WTC11 (cell line): ENCODE results near the gene CTNNA1. TPM values are rescaled to one million over a fixed set of nuclear protein-coding genes. Genes with fewer than 3 reads are reported as not detected.

Experiments used
- ATAC-seq: fragments of 200-7000 bp; cut with Tn5 transposase; 2 replicates; pipeline ENCODE4 v1.10.0; 2021; ENCODE audit warnings: mild to moderate bottlenecking, moderate library complexity
- CTCF ChIA-PET: fragments of 300-600 bp; sonication (Branson Sonifier 250); formaldehyde crosslinking; loops from one replicate; lab custom pipeline; 2021; ENCODE audit warnings: antibody characterized with exemption; lab: Charles Lee
- POLR2A ChIA-PET: fragments of 350-600 bp; sonication (Branson Sonifier 250); formaldehyde crosslinking; loops from one replicate; lab custom pipeline; 2021; ENCODE audit warnings: antibody characterized with exemption; lab: Charles Lee
- DNase-seq: peaks from one replicate; pipeline ENCODE4 v3.0.0; 2021; ENCODE audit warnings: low spot score
- H3K27ac Mint-ChIP-seq: 2 replicates; pipeline ENCODE4 v1.8.0; 2021; ENCODE audit warnings: mixed read lengths
- H3K27me3 Mint-ChIP-seq: 2 replicates; pipeline ENCODE4 v1.8.0; 2021; ENCODE audit warnings: low read depth, mild to moderate bottlenecking, moderate library complexity, mixed read lengths
- H3K36me3 Mint-ChIP-seq: 2 replicates; pipeline ENCODE4 v1.8.0; 2021; ENCODE audit warnings: mixed read lengths
- H3K4me1 Mint-ChIP-seq: 2 replicates; pipeline ENCODE4 v1.8.0; 2022; ENCODE audit warnings: mixed read lengths
- H3K4me3 Mint-ChIP-seq: 2 replicates; pipeline ENCODE4 v1.8.0; 2021; ENCODE audit warnings: mild to moderate bottlenecking, moderate library complexity, mixed read lengths
- H3K9me3 Mint-ChIP-seq: 2 replicates; pipeline ENCODE4 v1.8.0; 2021; ENCODE audit warnings: mixed read lengths
- CREM ChIP-seq: sonication (generic); formaldehyde crosslinking; IDR thresholded peaks from 2 replicates; pipeline ENCODE4 v1.8.1; 2022; ENCODE audit warnings: mild to moderate bottlenecking, missing genetic modification reagents, moderate library complexity
- ELF4 ChIP-seq: sonication (generic); formaldehyde crosslinking; IDR thresholded peaks from 2 replicates; pipeline ENCODE4 v1.8.1; 2022; ENCODE audit warnings: low read depth, mild to moderate bottlenecking, moderate library complexity, missing genetic modification reagents
- ESRRA ChIP-seq: sonication (generic); formaldehyde crosslinking; IDR thresholded peaks from 2 replicates; pipeline ENCODE4 v1.8.1; 2022; ENCODE audit warnings: mild to moderate bottlenecking, missing genetic modification reagents, borderline replicate concordance
- NFE2L1 ChIP-seq: sonication (generic); formaldehyde crosslinking; IDR thresholded peaks from 2 replicates; pipeline ENCODE4 v1.8.1; 2023; ENCODE audit warnings: missing genetic modification reagents
- NR2C2 ChIP-seq: sonication (generic); formaldehyde crosslinking; IDR thresholded peaks from 2 replicates; pipeline ENCODE4 v1.8.0; 2022; ENCODE audit warnings: mild to moderate bottlenecking, missing genetic modification reagents
- SMAD4 ChIP-seq: sonication (generic); formaldehyde crosslinking; IDR thresholded peaks from 2 replicates; pipeline ENCODE4 v1.8.0; 2022; ENCODE audit warnings: mild to moderate bottlenecking, missing genetic modification reagents
- ZNF138 ChIP-seq: sonication (generic); formaldehyde crosslinking; conservative IDR thresholded peaks from 2 replicates; pipeline ENCODE4 v1.8.1; 2022; ENCODE audit warnings: mild to moderate bottlenecking, moderate library complexity, missing genetic modification reagents
- ZNF263 ChIP-seq: sonication (generic); formaldehyde crosslinking; IDR thresholded peaks from 2 replicates; pipeline ENCODE4 v1.8.1; 2022; ENCODE audit warnings: low read depth, mild to moderate bottlenecking, moderate library complexity, missing genetic modification reagents
- total RNA-seq: library from RNA; stranded (reverse); gene quantifications from 3 replicates; pipeline ENCODE4 v1.2.3, GENCODE V29; 2021
- TF ChIP-seq, protein P1 (sequence below): sonication (generic); formaldehyde crosslinking; IDR thresholded peaks from 2 replicates; pipeline ENCODE4 v1.8.1; 2023; ENCODE audit warnings: mild to moderate bottlenecking, missing genetic modification reagents, moderate library complexity
- TF ChIP-seq, protein P2 (sequence below): fragments of 250-450 bp; sonication (Bioruptor Pico); IDR thresholded peaks from 2 replicates; pipeline ENCODE4 v1.8.0; 2021; ENCODE audit warnings: mild to moderate bottlenecking
- TF ChIP-seq, protein P3 (sequence below): sonication (generic); formaldehyde crosslinking; IDR thresholded peaks from 2 replicates; pipeline ENCODE4 v1.8.1; 2022; ENCODE audit warnings: missing genetic modification reagents, borderline replicate concordance
- TF ChIP-seq, protein P4 (sequence below): sonication (generic); formaldehyde crosslinking; IDR thresholded peaks from 2 replicates; pipeline ENCODE4 v1.8.1; 2022; ENCODE audit warnings: low read depth, missing genetic modification reagents, borderline replicate concordance
- TF ChIP-seq, protein P5 (sequence below): fragments of 250-450 bp; sonication (Bioruptor Pico); IDR thresholded peaks from 2 replicates; pipeline ENCODE4 v1.9.0; 2021; ENCODE audit warnings: mild to moderate bottlenecking, borderline replicate concordance
- TF ChIP-seq, protein P6 (sequence below): fragments of 250-450 bp; sonication (Bioruptor Pico); conservative IDR thresholded peaks from 2 replicates; pipeline ENCODE4 v1.9.0; 2021; ENCODE audit warnings: mild to moderate bottlenecking
- TF ChIP-seq, protein P7 (sequence below): sonication (generic); formaldehyde crosslinking; IDR thresholded peaks from 2 replicates; pipeline ENCODE4 v1.8.1; 2022; ENCODE audit warnings: low read depth, mild to moderate bottlenecking, moderate library complexity, missing genetic modification reagents, borderline replicate concordance
- TF ChIP-seq, protein P8 (sequence below): sonication (generic); formaldehyde crosslinking; IDR thresholded peaks from 2 replicates; pipeline ENCODE4 v1.8.1; 2023; ENCODE audit warnings: mild to moderate bottlenecking, missing genetic modification reagents, moderate library complexity

CTNNA1 gene
- total RNA-seq, 1 experiment from 2014 or later, result 309 TPM

DNA sequence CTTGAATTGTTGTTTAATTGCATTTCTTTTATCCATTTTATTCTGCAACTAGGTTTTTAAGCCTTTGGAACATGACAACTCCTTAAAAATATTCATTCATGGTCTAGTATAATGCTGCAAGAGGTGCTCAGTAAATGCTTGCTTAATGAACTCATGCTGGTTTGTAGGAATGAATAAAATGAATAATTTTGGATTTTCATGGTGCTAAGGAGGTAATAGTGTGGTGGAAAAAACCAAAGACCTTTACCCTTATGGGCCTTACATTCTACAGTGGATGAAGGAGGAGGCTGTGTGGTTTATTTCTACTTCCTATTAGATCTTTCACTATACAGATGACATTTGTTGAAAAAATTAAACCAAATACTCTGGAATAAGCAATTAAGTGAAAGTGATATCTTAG lies 78.5 kb downstream of the CTNNA1 start:
- ChIA-PET CTCF (interaction anchor here (1.0 to 1.2 kb wide), 2 partner anchors 13 to 42 kb away, joined by 3 to 5 read pairs; no protein-coding TSS in a partner anchor), POLR2A (no interaction called here)
- peaks cover 8% of the 10 kb centered on the region for H3K9me3 Mint-ChIP-seq
- DNase-seq, result no peak
- ATAC-seq, result no peak
- peak overlapping the region; percentile 84 for H3K27ac Mint-ChIP-seq
- H3K27me3 Mint-ChIP-seq, result no peaks in the 10 kb centered on the region
- TF ChIP-seq CREM (CRISPR knock-in tag) (no peak), NFE2L1 (CRISPR knock-in tag) (no peak), NR2C2 (CRISPR knock-in tag) (no peak), SMAD4 (CRISPR knock-in tag) (no peak), ZNF263 (CRISPR knock-in tag) (no peak), ZNF138 (no peak)
- TF ChIP-seq, protein P1, sequence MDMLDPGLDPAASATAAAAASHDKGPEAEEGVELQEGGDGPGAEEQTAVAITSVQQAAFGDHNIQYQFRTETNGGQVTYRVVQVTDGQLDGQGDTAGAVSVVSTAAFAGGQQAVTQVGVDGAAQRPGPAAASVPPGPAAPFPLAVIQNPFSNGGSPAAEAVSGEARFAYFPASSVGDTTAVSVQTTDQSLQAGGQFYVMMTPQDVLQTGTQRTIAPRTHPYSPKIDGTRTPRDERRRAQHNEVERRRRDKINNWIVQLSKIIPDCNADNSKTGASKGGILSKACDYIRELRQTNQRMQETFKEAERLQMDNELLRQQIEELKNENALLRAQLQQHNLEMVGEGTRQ (CRISPR knock-in tag), result no peak
- TF ChIP-seq, protein P2, sequence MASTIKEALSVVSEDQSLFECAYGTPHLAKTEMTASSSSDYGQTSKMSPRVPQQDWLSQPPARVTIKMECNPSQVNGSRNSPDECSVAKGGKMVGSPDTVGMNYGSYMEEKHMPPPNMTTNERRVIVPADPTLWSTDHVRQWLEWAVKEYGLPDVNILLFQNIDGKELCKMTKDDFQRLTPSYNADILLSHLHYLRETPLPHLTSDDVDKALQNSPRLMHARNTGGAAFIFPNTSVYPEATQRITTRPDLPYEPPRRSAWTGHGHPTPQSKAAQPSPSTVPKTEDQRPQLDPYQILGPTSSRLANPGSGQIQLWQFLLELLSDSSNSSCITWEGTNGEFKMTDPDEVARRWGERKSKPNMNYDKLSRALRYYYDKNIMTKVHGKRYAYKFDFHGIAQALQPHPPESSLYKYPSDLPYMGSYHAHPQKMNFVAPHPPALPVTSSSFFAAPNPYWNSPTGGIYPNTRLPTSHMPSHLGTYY (CRISPR knock-in tag), result no peak
- H3K36me3 Mint-ChIP-seq, result peaks cover 35% of the 10 kb centered on the region
- peaks cover 83% of the 10 kb centered on the region for H3K4me1 Mint-ChIP-seq
- H3K4me3 Mint-ChIP-seq, result no peak overlapping the region

DNA sequence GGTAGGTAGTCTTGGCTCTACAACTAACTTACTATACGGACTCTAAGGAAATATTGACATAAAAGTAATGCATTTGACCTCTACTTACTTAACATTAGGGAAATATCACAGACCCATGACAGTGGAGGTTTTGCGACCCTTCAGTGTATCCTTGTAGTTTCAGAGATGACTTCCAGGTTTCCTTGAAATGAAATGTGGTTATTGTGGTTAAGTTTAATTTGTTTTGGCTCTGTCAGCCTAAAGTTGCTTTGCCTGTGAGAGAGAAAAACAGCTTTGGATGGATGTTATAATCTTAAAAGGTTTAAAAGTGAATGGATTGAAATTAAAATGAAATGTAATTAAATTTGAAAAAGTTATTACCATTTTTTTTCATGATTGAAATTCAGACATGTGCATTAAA lies 79.0 kb downstream of the CTNNA1 start:
- no peak overlapping the region for H3K4me3 Mint-ChIP-seq
- H3K4me1 Mint-ChIP-seq, result peaks cover 88% of the 10 kb centered on the region
- ChIA-PET CTCF (interaction anchor here (1.2 kb wide), 1 partner anchor 14 kb away, joined by 3 read pairs; no protein-coding TSS in a partner anchor), POLR2A (no interaction called here)
- ATAC-seq (no peak), DNase-seq (no peak)
- H3K27me3 Mint-ChIP-seq, result no peaks in the 10 kb centered on the region
- TF ChIP-seq, protein P3, sequence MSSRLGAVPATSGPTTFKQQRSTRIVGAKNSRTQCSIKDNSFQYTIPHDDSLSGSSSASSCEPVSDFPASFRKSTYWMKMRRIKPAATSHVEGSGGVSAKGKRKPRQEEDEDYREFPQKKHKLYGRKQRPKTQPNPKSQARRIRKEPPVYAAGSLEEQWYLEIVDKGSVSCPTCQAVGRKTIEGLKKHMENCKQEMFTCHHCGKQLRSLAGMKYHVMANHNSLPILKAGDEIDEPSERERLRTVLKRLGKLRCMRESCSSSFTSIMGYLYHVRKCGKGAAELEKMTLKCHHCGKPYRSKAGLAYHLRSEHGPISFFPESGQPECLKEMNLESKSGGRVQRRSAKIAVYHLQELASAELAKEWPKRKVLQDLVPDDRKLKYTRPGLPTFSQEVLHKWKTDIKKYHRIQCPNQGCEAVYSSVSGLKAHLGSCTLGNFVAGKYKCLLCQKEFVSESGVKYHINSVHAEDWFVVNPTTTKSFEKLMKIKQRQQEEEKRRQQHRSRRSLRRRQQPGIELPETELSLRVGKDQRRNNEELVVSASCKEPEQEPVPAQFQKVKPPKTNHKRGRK (CRISPR knock-in tag), result no peak
- TF ChIP-seq, protein P4, sequence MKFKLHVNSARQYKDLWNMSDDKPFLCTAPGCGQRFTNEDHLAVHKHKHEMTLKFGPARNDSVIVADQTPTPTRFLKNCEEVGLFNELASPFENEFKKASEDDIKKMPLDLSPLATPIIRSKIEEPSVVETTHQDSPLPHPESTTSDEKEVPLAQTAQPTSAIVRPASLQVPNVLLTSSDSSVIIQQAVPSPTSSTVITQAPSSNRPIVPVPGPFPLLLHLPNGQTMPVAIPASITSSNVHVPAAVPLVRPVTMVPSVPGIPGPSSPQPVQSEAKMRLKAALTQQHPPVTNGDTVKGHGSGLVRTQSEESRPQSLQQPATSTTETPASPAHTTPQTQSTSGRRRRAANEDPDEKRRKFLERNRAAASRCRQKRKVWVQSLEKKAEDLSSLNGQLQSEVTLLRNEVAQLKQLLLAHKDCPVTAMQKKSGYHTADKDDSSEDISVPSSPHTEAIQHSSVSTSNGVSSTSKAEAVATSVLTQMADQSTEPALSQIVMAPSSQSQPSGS (CRISPR knock-in tag), result no peak
- peaks cover 32% of the 10 kb centered on the region for H3K36me3 Mint-ChIP-seq
- H3K27ac Mint-ChIP-seq, result peak overlapping the region; percentile 94
- peaks cover 8% of the 10 kb centered on the region for H3K9me3 Mint-ChIP-seq

DNA sequence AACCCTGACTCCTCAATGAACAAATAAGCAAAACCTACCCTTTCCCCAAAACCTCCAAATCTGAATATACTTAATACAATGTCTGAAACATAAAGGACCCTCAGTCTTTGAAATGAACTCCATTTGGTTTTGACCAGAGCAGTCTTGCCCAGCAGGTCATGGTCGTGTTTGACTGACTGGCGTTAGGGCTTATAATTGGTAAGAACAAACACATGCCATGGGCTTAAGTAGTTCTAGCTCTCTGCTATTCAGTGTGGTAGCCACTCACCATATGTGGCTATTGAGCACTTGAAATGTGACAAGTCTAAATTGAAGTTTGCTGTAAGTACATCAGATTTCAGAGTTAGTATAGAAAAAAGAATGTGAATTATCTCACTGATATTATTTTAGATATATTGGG lies 79.9 kb downstream of the CTNNA1 start:
- Mint-ChIP-seq H3K9me3 (peaks cover 8% of the 10 kb centered on the region), H3K4me3 (peak overlapping the region; percentile 11), H3K27ac (peak overlapping the region; percentile 95), H3K27me3 (no peaks in the 10 kb centered on the region), H3K4me1 (peaks cover 89% of the 10 kb centered on the region), H3K36me3 (peaks cover 24% of the 10 kb centered on the region)
- no peak for DNase-seq
- ChIA-PET POLR2A (no interaction called here), CTCF (interaction anchor here (2.8 to 3.7 kb wide), 3 partner anchors 8 to 99 kb away, joined by 12 to 22 read pairs (median 16); no protein-coding TSS in a partner anchor)
- ATAC-seq, result peak; percentile 63
- TF ChIP-seq, protein P5, sequence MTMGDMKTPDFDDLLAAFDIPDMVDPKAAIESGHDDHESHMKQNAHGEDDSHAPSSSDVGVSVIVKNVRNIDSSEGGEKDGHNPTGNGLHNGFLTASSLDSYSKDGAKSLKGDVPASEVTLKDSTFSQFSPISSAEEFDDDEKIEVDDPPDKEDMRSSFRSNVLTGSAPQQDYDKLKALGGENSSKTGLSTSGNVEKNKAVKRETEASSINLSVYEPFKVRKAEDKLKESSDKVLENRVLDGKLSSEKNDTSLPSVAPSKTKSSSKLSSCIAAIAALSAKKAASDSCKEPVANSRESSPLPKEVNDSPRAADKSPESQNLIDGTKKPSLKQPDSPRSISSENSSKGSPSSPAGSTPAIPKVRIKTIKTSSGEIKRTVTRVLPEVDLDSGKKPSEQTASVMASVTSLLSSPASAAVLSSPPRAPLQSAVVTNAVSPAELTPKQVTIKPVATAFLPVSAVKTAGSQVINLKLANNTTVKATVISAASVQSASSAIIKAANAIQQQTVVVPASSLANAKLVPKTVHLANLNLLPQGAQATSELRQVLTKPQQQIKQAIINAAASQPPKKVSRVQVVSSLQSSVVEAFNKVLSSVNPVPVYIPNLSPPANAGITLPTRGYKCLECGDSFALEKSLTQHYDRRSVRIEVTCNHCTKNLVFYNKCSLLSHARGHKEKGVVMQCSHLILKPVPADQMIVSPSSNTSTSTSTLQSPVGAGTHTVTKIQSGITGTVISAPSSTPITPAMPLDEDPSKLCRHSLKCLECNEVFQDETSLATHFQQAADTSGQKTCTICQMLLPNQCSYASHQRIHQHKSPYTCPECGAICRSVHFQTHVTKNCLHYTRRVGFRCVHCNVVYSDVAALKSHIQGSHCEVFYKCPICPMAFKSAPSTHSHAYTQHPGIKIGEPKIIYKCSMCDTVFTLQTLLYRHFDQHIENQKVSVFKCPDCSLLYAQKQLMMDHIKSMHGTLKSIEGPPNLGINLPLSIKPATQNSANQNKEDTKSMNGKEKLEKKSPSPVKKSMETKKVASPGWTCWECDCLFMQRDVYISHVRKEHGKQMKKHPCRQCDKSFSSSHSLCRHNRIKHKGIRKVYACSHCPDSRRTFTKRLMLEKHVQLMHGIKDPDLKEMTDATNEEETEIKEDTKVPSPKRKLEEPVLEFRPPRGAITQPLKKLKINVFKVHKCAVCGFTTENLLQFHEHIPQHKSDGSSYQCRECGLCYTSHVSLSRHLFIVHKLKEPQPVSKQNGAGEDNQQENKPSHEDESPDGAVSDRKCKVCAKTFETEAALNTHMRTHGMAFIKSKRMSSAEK, result no peak
- TF ChIP-seq, protein P6, sequence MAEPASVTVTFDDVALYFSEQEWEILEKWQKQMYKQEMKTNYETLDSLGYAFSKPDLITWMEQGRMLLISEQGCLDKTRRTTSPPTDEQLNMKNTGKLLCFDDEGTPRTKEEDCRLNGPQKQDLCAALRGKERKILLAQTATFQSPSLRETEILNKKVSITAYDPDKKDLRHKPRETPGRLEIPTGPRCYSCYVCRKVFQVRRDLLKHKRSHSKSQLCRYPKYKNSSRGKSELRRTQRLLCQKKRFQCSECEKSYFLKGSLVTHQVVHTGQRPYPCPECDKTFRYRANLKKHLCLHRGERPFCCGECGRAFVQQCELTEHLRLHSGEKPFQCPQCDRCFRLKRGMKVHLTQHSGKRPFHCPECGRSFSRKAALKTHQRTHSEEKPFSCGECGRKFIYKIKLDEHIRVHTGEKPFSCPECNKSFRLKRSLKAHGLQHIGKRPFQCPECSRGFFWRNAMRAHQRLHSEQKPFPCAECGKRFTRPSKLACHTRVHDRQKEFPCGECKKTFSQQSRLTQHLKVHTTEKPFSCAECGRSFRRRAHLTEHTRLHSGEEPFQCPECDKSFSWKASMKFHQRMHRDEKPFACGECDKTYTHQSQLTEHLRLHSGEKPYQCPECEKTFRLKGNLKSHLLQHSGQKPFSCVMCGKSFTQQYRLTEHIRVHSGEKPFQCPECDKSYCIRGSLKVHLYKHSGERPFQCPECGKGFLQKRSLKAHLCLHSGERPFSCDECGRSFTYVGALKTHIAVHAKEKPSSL, result no peak
- TF ChIP-seq, protein P7, sequence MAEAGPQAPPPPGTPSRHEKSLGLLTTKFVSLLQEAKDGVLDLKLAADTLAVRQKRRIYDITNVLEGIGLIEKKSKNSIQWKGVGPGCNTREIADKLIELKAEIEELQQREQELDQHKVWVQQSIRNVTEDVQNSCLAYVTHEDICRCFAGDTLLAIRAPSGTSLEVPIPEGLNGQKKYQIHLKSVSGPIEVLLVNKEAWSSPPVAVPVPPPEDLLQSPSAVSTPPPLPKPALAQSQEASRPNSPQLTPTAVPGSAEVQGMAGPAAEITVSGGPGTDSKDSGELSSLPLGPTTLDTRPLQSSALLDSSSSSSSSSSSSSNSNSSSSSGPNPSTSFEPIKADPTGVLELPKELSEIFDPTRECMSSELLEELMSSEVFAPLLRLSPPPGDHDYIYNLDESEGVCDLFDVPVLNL (CRISPR knock-in tag), result no peak
- TF ChIP-seq ELF4 (CRISPR knock-in tag) (no peak), ESRRA (CRISPR knock-in tag) (no peak)
- TF ChIP-seq, protein P8, sequence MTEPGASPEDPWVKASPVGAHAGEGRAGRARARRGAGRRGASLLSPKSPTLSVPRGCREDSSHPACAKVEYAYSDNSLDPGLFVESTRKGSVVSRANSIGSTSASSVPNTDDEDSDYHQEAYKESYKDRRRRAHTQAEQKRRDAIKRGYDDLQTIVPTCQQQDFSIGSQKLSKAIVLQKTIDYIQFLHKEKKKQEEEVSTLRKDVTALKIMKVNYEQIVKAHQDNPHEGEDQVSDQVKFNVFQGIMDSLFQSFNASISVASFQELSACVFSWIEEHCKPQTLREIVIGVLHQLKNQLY, result no peak
